COLO829 (cell line): Measurements from ENCODE around the gene C21orf58.
"Not testable (repeated sequence)": the region's sequence is repeated elsewhere in the genome, so short reads cannot be mapped to it uniquely, and the experiment has no call there.

Source experiments
- DNase-seq: peaks from one replicate; pipeline ENCODE4 v3.0.0; 2012; ENCODE audit warnings: low spot score

The C21orf58 gene

GRCh38 chr21:46323227-46323709, 402 bp downstream of the C21orf58 start:
- DNase-seq, result no peak

GRCh38 chr21:46322351-46323226, 1.1 kb downstream of the C21orf58 start:
- no peak for DNase-seq

GRCh38 chr21:46320331-46320801, 3.3 kb downstream of the C21orf58 start:
- no peak for DNase-seq

- no peak for DNase-seq
Measured at GRCh38 chr21:46319186-46319585, 4.5 kb downstream of the C21orf58 start.

- DNase-seq, result no peak
Measured at GRCh38 chr21:46318464-46318845, 5.2 kb downstream of the C21orf58 start.

GRCh38 chr21:46317710-46318463, 5.8 kb downstream of the C21orf58 start:
- DNase-seq, result no peak

GRCh38 chr21:46316708-46317324, 6.9 kb downstream of the C21orf58 start:
- no peak for DNase-seq

- no peak for DNase-seq
Measured at GRCh38 chr21:46314441-46315020, 9.1 kb downstream of the C21orf58 start.

- DNase-seq, result no peak
Measured at GRCh38 chr21:46312949-46313348, 10.7 kb downstream of the C21orf58 start.

GRCh38 chr21:46311568-46311967, 12.1 kb downstream of the C21orf58 start:
- no peak for DNase-seq

- DNase-seq, result not testable (repeated sequence)
Measured at GRCh38 chr21:46310260-46310659, 13.4 kb downstream of the C21orf58 start.

GRCh38 chr21:46308431-46308830, 15.2 kb downstream of the C21orf58 start:
- no peak for DNase-seq

GRCh38 chr21:46307625-46308024, 16.0 kb downstream of the C21orf58 start:
- no peak for DNase-seq

GRCh38 chr21:46304955-46305354, 18.7 kb downstream of the C21orf58 start:
- DNase-seq, result no peak

- no peak for DNase-seq
Measured at GRCh38 chr21:46304437-46304836, 19.2 kb downstream of the C21orf58 start.

GRCh38 chr21:46301759-46302158, 21.9 kb downstream of the C21orf58 start:
- DNase-seq, result no peak

GRCh38 chr21:46299167-46299566, 24.5 kb downstream of the C21orf58 start:
- no peak for DNase-seq

- DNase-seq, result no peak
Measured at GRCh38 chr21:46297338-46298271, 26.1 kb downstream of the C21orf58 start.

- no peak for DNase-seq
Measured at GRCh38 chr21:46295996-46296752, 27.5 kb downstream of the C21orf58 start.

- no peak for DNase-seq
Measured at GRCh38 chr21:46295177-46295770, 28.4 kb downstream of the C21orf58 start.
